ENCODE data around the gene DAP.

Gene DAP

GRCh38 chr5:10699281-10699874 is 61.7 kb downstream of the DAP start:
- H3K4me3 ChIP-seq (ENCODE audit: low read depth, low read length): no peak overlapping the region
- no peaks in the 10 kb centered on the region; the same call in 1 of the 2 replicates for H3K4me1 ChIP-seq
- H3K36me3 ChIP-seq: no peaks in the 10 kb centered on the region
- H3K27me3 ChIP-seq: no peaks in the 10 kb centered on the region
- no peaks in the 10 kb centered on the region for H3K9me3 ChIP-seq
- no peak for DNase-seq
- no peak for TF ChIP-seq CTCF (IDR thresholded peaks at IDR 0.05; ENCODE audit: low read depth, low read length)

- Histone ChIP-seq H3K4me3 (ENCODE audit: low read depth, low read length) (no peak overlapping the region), H3K9me3 (no peaks in the 10 kb centered on the region), H3K27me3 (no peaks in the 10 kb centered on the region), H3K36me3 (no peaks in the 10 kb centered on the region), H3K4me1 (no peaks in the 10 kb centered on the region; the same call in 1 of the 2 replicates)
- no peak for TF ChIP-seq CTCF (IDR thresholded peaks at IDR 0.05; ENCODE audit: low read depth, low read length)
- no peak for DNase-seq
Observed at GRCh38 chr5:10695759-10696543, 65.1 kb downstream of the DAP start.

- Histone ChIP-seq H3K9me3 (no peaks in the 10 kb centered on the region), H3K27me3 (no peaks in the 10 kb centered on the region), H3K4me1 (no peaks in the 10 kb centered on the region; the same call in none of the 2 replicates), H3K36me3 (no peaks in the 10 kb centered on the region), H3K4me3 (ENCODE audit: low read depth, low read length) (no peak overlapping the region)
- peak; percentile 80 for DNase-seq
- peak; percentile 91 for TF ChIP-seq CTCF (IDR thresholded peaks at IDR 0.05; ENCODE audit: low read depth, low read length)
Observed at GRCh38 chr5:10695055-10695649, 65.9 kb downstream of the DAP start.

GRCh38 chr5:10691826-10692785 is 68.9 kb downstream of the DAP start:
- Histone ChIP-seq H3K36me3 (no peaks in the 10 kb centered on the region), H3K27me3 (no peaks in the 10 kb centered on the region), H3K4me1 (peaks cover 11% of the 10 kb centered on the region), H3K4me3 (ENCODE audit: low read depth, low read length) (no peak overlapping the region), H3K9me3 (no peaks in the 10 kb centered on the region)
- no peak for TF ChIP-seq CTCF (IDR thresholded peaks at IDR 0.05; ENCODE audit: low read depth, low read length)
- no peak for DNase-seq

GRCh38 chr5:10690460-10691440 is 70.3 kb downstream of the DAP start:
- no peak overlapping the region for H3K4me3 ChIP-seq (ENCODE audit: low read depth, low read length)
- H3K36me3 ChIP-seq: no peaks in the 10 kb centered on the region
- H3K4me1 ChIP-seq: peaks cover 11% of the 10 kb centered on the region
- H3K9me3 ChIP-seq: no peaks in the 10 kb centered on the region
- no peak for TF ChIP-seq CTCF (IDR thresholded peaks at IDR 0.05; ENCODE audit: low read depth, low read length)
- no peaks in the 10 kb centered on the region for H3K27me3 ChIP-seq
- DNase-seq: no peak

Data from BE2C (cell line).